Measurements from ENCODE around the gene MSGN1.
"Not testable (repeated sequence)": the region's sequence is repeated elsewhere in the genome, so short reads cannot be mapped to it uniquely, and the experiment has no call there.

The MSGN1 gene

DNA sequence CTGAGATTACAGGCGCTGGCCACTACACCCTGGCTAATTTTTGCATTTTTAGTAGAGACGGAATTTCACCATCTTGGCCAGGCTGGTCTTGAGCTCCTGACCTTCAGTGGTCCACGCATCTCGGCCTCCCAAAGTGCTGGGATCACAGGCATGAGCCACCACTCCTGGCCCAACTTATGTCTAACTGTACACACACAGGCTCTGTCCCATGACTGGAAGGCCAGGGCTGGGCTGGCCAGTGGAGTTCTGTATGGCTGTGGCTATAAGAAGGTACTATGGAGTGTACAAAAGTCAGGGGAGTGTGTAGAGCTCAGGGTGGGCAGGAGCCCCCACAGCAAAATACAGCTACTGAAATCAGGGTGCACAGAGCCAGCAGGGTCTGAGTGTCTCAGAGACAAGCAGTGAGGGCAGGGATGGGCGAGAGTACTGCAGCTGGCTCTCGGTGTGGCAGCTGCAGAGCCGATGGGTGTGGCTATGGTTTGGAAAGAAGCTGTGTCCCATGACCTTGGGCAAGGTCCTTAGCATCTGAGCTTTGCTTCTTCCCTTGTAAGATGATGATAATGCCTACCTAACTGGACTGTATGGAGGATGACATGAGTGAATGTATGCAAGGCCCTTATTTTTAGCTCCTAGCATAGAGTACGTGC, 10.4 kb upstream of the MSGN1 start:
- DNase-seq, result no peak

GRCh38 chr2:17813010-17813741, 3.1 kb upstream of the MSGN1 start:
- no peak for DNase-seq

DNA sequence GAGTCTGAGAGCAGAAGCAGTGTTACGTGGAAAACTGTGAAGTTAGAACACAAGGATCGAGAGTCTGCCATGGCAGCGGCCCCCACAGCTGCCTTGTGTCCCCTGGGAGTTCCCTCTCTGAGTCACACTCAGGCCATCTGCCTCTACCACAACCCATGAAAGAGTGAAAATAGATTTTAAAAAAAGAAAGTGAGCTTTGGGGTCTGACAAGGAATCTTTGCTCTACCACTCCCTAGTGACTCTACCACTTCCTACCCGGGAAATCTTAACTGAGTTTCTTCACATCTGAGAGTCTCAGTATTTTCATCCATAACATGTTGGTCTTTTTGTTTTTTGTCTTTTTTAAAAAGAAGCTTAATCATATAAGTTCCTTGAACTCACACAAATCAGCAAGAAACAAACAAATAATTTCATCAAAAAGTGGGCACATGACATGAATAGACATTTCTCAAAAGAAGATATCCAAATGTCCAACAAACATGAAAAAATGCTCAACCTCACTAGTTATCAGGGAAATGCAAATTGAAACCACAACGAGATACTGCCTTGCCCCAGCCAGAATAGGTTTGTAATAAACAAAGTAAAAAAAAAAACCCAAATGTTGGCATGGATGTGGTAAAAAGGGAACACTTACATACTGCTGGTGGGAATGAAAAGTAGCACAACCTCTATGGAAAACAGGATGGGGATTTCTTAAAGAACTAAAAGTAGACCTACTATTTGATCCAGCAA, 2.4 kb upstream of the MSGN1 start:
- no peak for DNase-seq

DNA sequence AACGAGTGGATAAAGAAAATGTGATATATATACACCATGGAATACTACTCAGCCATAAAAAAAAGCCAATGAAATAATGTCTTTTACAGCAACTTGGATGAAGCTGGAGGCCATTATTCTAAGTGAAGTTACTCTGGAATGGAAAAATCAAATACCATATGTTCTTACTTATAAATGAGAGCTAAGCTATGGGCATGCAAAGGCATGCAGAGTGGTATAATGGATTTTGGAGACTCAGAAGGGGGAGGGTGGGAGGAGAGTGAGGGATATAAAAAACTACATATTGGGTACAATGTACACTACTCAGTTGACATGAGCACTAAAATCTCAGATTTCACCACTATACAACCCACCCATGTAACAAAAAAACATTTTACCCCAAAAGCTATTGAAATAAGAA, 1.7 kb upstream of the MSGN1 start:
- DNase-seq, result no peak

DNA sequence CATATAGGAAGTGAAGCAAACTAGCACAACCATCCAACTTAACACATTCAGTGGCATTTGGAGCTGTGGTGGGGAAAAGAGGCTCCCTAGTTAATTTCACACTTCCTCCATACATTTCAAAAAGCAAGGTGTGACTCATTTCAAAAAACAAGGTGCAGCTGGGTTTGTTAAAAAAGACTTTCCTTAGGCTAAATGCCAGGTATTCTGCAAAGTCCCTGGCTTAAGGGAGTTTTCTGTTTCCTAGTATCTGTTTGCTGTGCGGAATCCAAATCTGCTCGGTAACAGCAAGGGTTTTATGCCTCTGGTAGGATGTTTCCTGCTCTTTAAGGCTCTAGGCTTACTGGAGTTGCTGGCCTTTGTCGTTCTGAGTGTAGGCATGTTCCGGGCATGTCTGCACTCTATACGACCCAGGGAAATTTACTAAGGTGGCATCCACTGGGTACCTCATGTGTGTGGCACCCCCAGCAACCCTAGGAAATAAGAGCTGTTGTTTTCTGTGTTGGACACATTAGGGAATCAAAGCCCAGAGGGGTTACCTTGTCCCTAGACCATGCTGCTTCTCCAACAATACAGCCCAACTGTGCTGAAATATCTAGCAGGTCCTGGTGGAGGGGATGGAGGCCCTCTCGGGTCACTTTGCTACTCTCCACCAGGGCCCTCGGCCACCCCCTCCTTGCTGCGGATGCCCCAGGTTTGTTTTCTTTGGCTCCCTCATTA, 634 bp upstream of the MSGN1 start:
- no peak for DNase-seq

- DNase-seq, result no peak
These were observed 2.1 kb downstream of the MSGN1 start for GRCh38 chr2:17818235-17818815.

GRCh38 chr2:17821080-17821479, 4.8 kb downstream of the MSGN1 start:
- DNase-seq, result no peak

GRCh38 chr2:17821535-17822444, 5.5 kb downstream of the MSGN1 start:
- DNase-seq, result no peak

GRCh38 chr2:17822445-17823117, 6.3 kb downstream of the MSGN1 start:
- DNase-seq, result peak; percentile 26

DNA sequence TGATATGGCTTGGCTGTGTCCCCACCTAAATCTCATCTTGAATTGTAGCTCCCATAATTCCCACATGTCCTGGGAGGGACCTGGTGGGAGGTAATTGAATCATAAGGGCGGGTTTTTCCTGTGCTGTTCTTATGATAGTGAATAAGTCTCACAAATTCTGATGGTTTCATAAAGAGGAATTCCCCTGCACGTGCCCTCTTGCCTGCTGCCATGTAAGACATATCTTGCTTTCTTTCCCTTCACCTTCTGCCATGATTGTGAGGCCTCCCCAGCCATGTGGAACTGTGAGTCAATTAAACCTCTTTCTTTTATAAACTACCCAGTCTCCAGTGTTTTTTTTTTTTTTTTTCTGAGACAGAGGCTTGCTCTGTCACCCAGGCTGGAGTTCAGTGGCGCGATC, 7.4 kb downstream of the MSGN1 start:
- not testable (repeated sequence) for DNase-seq

DNA sequence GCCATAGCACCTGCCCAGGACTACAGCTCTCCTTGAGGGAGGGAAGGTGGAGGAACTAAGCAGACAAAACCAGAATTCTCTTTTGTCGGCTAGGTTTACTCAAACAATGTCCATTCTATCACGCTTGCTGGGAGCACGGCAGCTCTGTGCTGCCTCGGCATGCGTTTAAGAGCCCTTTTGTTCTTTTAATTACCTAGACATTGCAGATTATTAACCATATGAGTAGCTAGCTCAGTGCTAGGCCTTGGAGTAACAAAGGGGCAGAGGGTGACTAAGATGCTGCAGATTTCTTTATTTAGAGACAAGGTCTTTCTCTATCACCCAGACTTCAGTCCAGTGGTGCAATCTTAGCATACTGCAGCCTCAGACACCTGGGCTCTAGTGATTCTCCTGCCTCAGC, 11.1 kb downstream of the MSGN1 start:
- no peak for DNase-seq

- no peak for DNase-seq
These were observed 11.5 kb downstream of the MSGN1 start for GRCh38 chr2:17827785-17828184.

DNA sequence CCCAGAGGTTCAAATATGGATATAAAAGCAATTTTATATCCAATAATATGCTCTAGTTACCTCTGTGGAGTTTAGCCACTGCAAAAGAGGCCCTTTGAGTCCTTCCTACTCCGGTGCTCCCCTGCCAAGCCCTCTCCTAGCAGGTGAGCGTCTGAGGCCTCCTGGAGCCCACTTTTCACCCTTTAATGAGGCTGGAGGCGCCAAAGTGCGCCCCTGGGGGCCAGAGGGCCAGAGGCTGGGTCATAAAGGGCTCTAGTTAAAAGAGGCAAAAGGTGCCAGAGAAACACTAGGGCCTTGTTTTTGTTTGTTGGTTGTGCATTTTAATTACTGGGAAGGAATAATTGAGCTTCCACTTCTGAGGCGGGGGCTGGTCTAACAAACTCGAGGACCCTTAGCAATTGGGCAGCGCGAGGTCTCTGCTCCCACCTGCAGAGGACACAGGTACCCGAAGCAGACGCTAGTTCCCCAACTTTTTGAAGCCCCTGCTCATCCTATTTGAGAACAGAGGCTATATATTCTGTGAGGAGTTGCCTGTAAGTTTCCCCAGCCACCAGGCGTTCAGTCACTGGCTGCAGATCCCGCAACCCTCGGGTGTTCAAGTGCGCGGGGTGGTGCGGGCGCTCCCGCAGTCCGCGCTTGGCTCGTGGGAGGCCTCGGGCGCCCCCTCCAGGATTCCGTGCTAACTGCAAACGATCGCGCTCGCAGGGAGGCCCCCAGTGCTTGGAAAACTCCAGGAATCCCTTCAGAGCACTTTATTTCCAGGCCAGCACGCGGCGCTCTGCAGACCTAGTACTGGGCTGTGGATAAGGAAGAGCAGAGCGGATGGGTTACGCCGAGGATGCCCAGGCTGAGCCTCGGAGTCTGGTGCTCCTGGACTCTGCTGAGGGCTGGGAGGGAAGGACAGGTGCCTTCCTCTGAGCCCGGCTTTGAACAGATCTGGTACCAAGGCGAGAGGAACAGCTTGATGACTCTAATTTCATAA, 14.1 kb downstream of the MSGN1 start:
- peak; percentile 84 for DNase-seq

DNA sequence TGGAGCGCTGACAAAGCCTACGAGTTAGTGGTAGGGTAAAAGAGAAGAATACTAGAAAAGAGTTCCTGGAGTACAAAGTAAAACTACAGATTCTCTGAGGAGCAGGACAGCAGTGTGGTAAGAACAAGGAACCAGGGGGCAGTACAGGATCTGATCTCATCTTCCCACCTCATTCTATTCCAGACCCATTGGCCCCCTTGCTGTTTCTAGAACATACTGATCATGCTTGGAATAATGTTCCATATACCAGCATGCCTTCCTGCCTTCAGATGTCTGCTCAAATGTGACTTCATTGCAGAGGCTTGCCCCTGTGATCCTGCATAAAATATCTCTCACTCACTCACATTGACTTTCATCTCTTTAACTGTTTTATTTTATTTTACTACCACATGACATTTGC, 19.3 kb downstream of the MSGN1 start:
- no peak for DNase-seq

GRCh38 chr2:17839959-17840358, 23.7 kb downstream of the MSGN1 start:
- no peak for DNase-seq

DNA sequence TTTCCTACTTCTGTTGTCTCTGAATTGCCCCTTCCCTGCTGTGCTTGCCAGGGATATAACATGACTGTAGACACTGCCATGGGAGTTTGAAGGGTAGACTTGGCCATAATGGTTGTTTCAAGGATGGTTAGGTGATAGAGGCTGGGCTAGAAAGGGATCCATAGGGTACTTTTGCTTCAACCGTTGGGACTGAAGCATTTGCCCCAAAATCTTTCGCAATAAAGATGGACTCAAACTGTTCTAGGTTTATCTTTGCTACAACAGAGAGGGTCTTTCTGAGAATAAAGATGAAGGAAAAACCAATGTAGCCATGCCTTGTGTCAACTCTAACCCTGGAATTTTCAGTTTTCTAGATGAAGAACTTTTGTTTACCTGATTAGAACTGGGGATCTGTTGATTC, 27.2 kb downstream of the MSGN1 start:
- no peak for DNase-seq

DNA sequence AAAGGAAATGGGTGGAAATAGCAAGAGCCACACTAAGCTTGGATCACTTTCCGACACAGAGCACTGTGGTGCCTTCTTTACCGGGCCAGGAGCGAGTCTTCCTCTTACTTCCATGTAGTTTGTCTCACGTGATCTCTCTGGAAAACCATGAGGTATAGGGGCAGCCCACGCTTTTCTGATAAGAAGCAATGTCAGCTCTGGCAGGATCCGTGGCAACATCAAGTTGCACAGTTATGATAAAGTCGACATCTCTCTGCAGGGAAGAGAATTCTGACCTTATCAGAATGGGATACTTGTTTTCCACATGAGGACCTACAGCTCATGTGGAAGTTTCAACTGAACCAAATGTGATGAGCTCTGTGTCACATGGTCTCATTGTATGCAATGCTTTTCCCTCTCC, 29.5 kb downstream of the MSGN1 start:
- no peak for DNase-seq

DNA sequence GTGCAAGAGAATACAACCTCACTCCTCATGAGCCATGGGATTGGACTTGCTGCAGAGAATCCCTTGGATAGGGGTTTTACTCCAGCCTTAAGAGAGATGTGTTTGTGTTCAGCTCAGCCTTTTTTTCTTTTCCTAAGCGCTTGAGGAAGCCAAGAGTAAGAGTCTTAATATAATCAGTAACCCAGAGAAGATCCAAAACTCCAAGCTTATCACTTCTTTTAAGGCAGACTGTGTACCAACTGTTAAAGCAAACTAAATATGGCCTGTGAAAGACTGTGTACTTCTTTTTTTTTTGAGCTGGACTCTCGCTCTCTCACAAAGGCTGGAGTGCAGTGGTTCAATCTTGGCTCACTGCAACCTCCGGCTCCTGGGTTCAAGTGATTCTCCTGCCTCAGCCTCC, 30.4 kb downstream of the MSGN1 start:
- no peak for DNase-seq

GRCh38 chr2:17847236-17847635, 31.0 kb downstream of the MSGN1 start:
- DNase-seq, result no peak

GRCh38 chr2:17849275-17849674, 33.0 kb downstream of the MSGN1 start:
- no peak for DNase-seq
